Measurements from ENCODE around the gene SKAP1.

DNA sequence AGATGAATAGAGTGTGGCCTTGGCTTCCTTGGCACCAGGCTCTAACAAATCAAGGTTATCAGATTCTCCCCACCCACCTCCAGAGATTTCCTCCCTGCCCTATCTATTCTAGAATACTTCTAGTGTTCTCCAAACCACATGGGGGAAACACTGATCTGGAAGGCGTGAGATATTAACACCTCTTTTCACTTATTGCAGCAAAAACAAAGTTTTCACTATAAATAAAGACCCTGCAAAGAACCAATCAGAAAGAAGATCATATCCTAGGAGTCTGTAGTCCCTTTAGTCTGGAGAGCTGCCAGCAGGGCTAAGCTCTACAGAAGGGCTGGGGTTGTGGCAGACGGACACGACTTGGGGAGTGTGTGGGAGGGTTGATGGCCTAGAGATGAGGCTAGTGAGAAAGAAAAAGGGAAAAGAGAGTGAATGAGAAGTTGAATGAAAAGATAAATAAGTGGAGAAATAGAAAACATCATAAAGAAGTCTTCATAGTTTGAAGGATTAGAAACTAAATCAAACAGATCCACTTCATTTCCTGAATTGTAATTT lies 8.6 kb upstream of the SKAP1 start:
- TF ChIP-seq EZH2 (IDR thresholded peaks at IDR 0.05), result no peak
- TF ChIP-seq, protein P1, sequence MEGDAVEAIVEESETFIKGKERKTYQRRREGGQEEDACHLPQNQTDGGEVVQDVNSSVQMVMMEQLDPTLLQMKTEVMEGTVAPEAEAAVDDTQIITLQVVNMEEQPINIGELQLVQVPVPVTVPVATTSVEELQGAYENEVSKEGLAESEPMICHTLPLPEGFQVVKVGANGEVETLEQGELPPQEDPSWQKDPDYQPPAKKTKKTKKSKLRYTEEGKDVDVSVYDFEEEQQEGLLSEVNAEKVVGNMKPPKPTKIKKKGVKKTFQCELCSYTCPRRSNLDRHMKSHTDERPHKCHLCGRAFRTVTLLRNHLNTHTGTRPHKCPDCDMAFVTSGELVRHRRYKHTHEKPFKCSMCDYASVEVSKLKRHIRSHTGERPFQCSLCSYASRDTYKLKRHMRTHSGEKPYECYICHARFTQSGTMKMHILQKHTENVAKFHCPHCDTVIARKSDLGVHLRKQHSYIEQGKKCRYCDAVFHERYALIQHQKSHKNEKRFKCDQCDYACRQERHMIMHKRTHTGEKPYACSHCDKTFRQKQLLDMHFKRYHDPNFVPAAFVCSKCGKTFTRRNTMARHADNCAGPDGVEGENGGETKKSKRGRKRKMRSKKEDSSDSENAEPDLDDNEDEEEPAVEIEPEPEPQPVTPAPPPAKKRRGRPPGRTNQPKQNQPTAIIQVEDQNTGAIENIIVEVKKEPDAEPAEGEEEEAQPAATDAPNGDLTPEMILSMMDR (IDR thresholded peaks at IDR 0.05), result no peak
- no peak for TF ChIP-seq EZH2phosphoT487 (IDR thresholded peaks at IDR 0.05)
